ENCODE measurements around the gene HEMGN.
"Not testable (repeated sequence)": the region's sequence is repeated elsewhere in the genome, so short reads cannot be mapped to it uniquely, and the experiment has no call there.

Gene HEMGN

DNA sequence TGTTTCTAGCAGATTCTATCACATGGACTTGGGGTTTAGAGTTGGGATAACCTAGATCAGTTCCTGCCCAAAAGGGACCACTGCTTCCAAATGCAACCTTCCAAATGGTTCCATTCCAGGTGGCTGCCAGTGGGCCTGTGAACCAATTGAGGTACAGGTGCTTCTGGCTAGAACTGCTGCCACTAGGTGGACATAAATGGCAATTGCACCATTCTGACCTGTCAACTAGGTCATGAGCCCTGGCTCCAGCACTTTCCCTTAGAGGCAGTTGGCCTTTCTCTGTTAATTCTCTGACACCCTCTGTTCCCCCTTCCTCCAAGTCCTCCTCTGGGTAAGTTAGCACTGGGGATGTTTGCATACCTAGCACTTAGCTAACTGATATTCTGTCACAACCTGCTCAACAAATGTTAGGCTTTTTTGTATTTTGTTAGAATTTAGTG lies 16.6 kb upstream of the HEMGN start:
- no peak overlapping the region for H3K9ac ChIP-seq (ENCODE audit: low read length in 5 of 5)
- H3K36me3 ChIP-seq (ENCODE audit: control insufficient read depth in 5 of 5, insufficient read depth in 5 of 5, low read length in 5 of 5): no peaks in the 10 kb centered on the region
- H3K9me3 ChIP-seq (ENCODE audit: control insufficient read depth in 5 of 5, low read length in 5 of 5): peaks cover 0 to 3% (median 0%) of the 10 kb centered on the region in 5 donors
- H3K4me1 ChIP-seq (ENCODE audit: control insufficient read depth in 5 of 5, insufficient read depth in 5 of 5, low read length in 5 of 5): no peaks in the 10 kb centered on the region
- H3K27ac ChIP-seq (ENCODE audit: low read depth, low read length): no peak overlapping the region
- H3K27me3 ChIP-seq (ENCODE audit: control insufficient read depth in 5 of 5, insufficient read depth in 4 of 5, low read length in 5 of 5): peaks cover 0 to 3% (median 0%) of the 10 kb centered on the region in 5 donors
- H3K4me3 ChIP-seq (ENCODE audit: low read depth in 1 of 5, low read length in 5 of 5): no peak overlapping the region

GRCh38 chr9:97950873-97951272 lies 12.9 kb upstream of the HEMGN start:
- not testable (repeated sequence) for H3K9ac ChIP-seq (ENCODE audit: low read length in 5 of 5); H3K27me3 ChIP-seq (ENCODE audit: control insufficient read depth in 5 of 5, insufficient read depth in 4 of 5, low read length in 5 of 5); H3K27ac ChIP-seq (ENCODE audit: low read depth, low read length); H3K36me3 ChIP-seq (ENCODE audit: control insufficient read depth in 5 of 5, insufficient read depth in 5 of 5, low read length in 5 of 5); H3K9me3 ChIP-seq (ENCODE audit: control insufficient read depth in 5 of 5, low read length in 5 of 5); H3K4me1 ChIP-seq (ENCODE audit: control insufficient read depth in 5 of 5, insufficient read depth in 5 of 5, low read length in 5 of 5); H3K4me3 ChIP-seq (ENCODE audit: low read depth in 1 of 5, low read length in 5 of 5)

DNA sequence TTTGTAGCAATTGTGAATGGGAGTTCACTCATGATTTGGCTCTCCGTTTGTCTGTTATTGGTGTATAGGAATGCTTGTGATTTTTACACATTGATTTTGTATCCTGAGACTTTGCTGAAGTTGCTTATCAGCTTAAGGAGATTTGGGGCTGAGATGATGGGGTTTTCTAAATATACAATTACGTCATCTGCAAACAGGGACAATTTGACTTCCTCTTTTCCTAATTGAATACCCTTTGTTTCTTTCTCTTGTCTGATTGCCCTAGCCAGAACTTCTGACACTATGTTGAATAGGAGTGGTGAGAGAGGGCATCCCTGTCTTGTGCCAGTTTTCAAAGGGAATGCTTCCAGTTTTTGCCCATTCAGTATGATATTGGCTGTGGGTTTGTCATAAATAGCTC lies 9.1 kb upstream of the HEMGN start:
- H3K4me1 ChIP-seq (ENCODE audit: control insufficient read depth in 5 of 5, insufficient read depth in 5 of 5, low read length in 5 of 5); H3K36me3 ChIP-seq (ENCODE audit: control insufficient read depth in 5 of 5, insufficient read depth in 5 of 5, low read length in 5 of 5); H3K27me3 ChIP-seq (ENCODE audit: control insufficient read depth in 5 of 5, insufficient read depth in 4 of 5, low read length in 5 of 5); H3K4me3 ChIP-seq (ENCODE audit: low read depth in 1 of 5, low read length in 5 of 5); H3K9me3 ChIP-seq (ENCODE audit: control insufficient read depth in 5 of 5, low read length in 5 of 5); H3K9ac ChIP-seq (ENCODE audit: low read length in 5 of 5); H3K27ac ChIP-seq (ENCODE audit: low read depth, low read length): not testable (repeated sequence)

GRCh38 chr9:97945470-97945869 lies 7.5 kb upstream of the HEMGN start:
- not testable (repeated sequence) for H3K36me3 ChIP-seq (ENCODE audit: control insufficient read depth in 5 of 5, insufficient read depth in 5 of 5, low read length in 5 of 5); H3K27ac ChIP-seq (ENCODE audit: low read depth, low read length); H3K4me1 ChIP-seq (ENCODE audit: control insufficient read depth in 5 of 5, insufficient read depth in 5 of 5, low read length in 5 of 5); H3K27me3 ChIP-seq (ENCODE audit: control insufficient read depth in 5 of 5, insufficient read depth in 4 of 5, low read length in 5 of 5); H3K9me3 ChIP-seq (ENCODE audit: control insufficient read depth in 5 of 5, low read length in 5 of 5); H3K9ac ChIP-seq (ENCODE audit: low read length in 5 of 5); H3K4me3 ChIP-seq (ENCODE audit: low read depth in 1 of 5, low read length in 5 of 5)

GRCh38 chr9:97944612-97945011 lies 6.6 kb upstream of the HEMGN start:
- H3K4me1 ChIP-seq (ENCODE audit: control insufficient read depth in 5 of 5, insufficient read depth in 5 of 5, low read length in 5 of 5): peaks cover 0 to 6% (median 4%) of the 10 kb centered on the region in 5 donors
- H3K9me3 ChIP-seq (ENCODE audit: control insufficient read depth in 5 of 5, low read length in 5 of 5): peaks cover 0 to 2% (median 0%) of the 10 kb centered on the region in 5 donors
- no peaks in the 10 kb centered on the region for H3K36me3 ChIP-seq (ENCODE audit: control insufficient read depth in 5 of 5, insufficient read depth in 5 of 5, low read length in 5 of 5)
- H3K9ac ChIP-seq (ENCODE audit: low read length in 5 of 5): no peak overlapping the region
- H3K4me3 ChIP-seq (ENCODE audit: low read depth in 1 of 5, low read length in 5 of 5): no peak overlapping the region
- H3K27ac ChIP-seq (ENCODE audit: low read depth, low read length): no peak overlapping the region
- no peaks in the 10 kb centered on the region for H3K27me3 ChIP-seq (ENCODE audit: control insufficient read depth in 5 of 5, insufficient read depth in 4 of 5, low read length in 5 of 5)

DNA sequence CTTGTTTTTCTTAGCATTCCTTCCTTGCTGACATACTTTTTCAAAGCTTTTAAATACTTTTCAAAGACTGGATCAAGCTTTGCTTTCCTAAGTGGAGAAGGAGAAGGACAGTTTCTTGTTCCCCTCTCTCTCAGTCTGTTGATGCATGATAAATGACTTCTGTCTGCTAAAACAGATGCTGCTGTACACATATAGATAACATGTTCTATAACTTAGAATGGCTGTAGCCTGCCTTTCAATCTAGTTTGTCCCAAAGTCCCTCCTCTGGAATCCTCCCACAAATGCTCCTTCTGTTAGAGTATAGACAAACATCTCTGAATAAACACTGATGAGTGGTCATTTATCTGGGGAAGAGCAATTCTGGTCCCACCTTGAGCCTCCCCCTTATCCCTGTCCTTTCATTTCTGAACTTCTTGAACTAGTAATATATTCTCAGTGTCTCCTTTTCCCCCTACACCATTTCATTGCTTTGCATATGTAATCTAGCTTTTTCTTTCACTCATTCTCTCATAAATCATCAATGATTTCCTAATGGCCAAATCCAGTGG lies 5.4 kb upstream of the HEMGN start:
- H3K27ac ChIP-seq (ENCODE audit: low read depth, low read length): no peak overlapping the region
- no peak overlapping the region for H3K4me3 ChIP-seq (ENCODE audit: low read depth in 1 of 5, low read length in 5 of 5)
- H3K9ac ChIP-seq (ENCODE audit: low read length in 5 of 5): no peak overlapping the region
- H3K4me1 ChIP-seq (ENCODE audit: control insufficient read depth in 5 of 5, insufficient read depth in 5 of 5, low read length in 5 of 5): peaks cover 0 to 6% (median 4%) of the 10 kb centered on the region in 5 donors
- no peaks in the 10 kb centered on the region for H3K9me3 ChIP-seq (ENCODE audit: control insufficient read depth in 5 of 5, low read length in 5 of 5)
- H3K27me3 ChIP-seq (ENCODE audit: control insufficient read depth in 5 of 5, insufficient read depth in 4 of 5, low read length in 5 of 5): no peaks in the 10 kb centered on the region
- H3K36me3 ChIP-seq (ENCODE audit: control insufficient read depth in 5 of 5, insufficient read depth in 5 of 5, low read length in 5 of 5): no peaks in the 10 kb centered on the region

DNA sequence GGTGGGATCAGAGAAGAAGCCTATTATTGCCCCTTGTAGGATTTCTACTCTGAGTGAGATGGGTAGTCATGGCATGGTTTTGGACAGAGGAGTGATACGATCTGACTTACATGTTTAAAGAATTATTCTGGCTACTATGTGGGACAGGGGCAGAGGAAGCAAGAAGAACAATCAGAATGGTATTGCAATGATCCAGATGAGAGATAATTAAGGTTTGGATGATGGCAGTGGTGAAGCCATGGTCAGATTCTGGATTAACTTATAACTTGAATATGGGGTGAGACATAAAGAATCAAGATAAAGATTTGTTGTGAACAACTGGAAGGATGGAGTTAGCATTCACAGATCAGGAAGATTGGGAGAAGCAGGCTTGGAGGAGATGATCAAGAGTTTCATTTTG lies 3.4 kb upstream of the HEMGN start:
- H3K36me3 ChIP-seq (ENCODE audit: control insufficient read depth in 5 of 5, insufficient read depth in 5 of 5, low read length in 5 of 5): no peaks in the 10 kb centered on the region
- H3K27ac ChIP-seq (ENCODE audit: low read depth, low read length): no peak overlapping the region
- H3K27me3 ChIP-seq (ENCODE audit: control insufficient read depth in 5 of 5, insufficient read depth in 4 of 5, low read length in 5 of 5): no peaks in the 10 kb centered on the region
- peaks cover 0 to 6% (median 4%) of the 10 kb centered on the region in 5 donors for H3K4me1 ChIP-seq (ENCODE audit: control insufficient read depth in 5 of 5, insufficient read depth in 5 of 5, low read length in 5 of 5)
- no peak overlapping the region for H3K4me3 ChIP-seq (ENCODE audit: low read depth in 1 of 5, low read length in 5 of 5)
- H3K9me3 ChIP-seq (ENCODE audit: control insufficient read depth in 5 of 5, low read length in 5 of 5): no peaks in the 10 kb centered on the region
- H3K9ac ChIP-seq (ENCODE audit: low read length in 5 of 5): no peak overlapping the region

- peaks cover 0 to 6% (median 4%) of the 10 kb centered on the region in 5 donors for H3K4me1 ChIP-seq (ENCODE audit: control insufficient read depth in 5 of 5, insufficient read depth in 5 of 5, low read length in 5 of 5)
- H3K27me3 ChIP-seq (ENCODE audit: control insufficient read depth in 5 of 5, insufficient read depth in 4 of 5, low read length in 5 of 5): peaks cover 0 to 4% (median 0%) of the 10 kb centered on the region in 5 donors
- H3K36me3 ChIP-seq (ENCODE audit: control insufficient read depth in 5 of 5, insufficient read depth in 5 of 5, low read length in 5 of 5): no peaks in the 10 kb centered on the region
- no peak overlapping the region for H3K4me3 ChIP-seq (ENCODE audit: low read depth in 1 of 5, low read length in 5 of 5)
- H3K9me3 ChIP-seq (ENCODE audit: control insufficient read depth in 5 of 5, low read length in 5 of 5): no peaks in the 10 kb centered on the region
- H3K27ac ChIP-seq (ENCODE audit: low read depth, low read length): no peak overlapping the region
- H3K9ac ChIP-seq (ENCODE audit: low read length in 5 of 5): no peak overlapping the region
These were observed 2.8 kb upstream of the HEMGN start for GRCh38 chr9:97940741-97941140.

DNA sequence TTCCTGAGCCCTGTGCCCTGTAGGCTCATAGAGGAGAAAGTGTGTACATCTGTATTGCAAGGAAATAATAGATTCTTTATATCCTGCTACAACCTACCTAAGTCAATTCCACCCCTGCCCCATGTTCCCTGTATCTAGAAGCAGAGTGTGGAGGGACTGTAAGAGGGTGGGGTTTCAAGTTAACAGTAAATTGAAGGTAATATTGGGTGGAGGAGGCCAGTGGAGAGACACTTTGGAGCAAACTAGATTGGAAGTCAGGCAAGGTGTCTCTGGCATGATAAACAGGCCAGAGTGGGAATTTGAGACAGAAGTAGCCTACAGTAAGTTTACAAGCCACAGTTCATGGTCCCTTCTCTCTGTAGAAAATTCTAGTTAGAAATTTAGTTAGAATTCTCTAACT lies 2.3 kb upstream of the HEMGN start:
- Histone ChIP-seq H3K4me3 (ENCODE audit: low read depth in 1 of 5, low read length in 5 of 5) (no peak overlapping the region), H3K4me1 (ENCODE audit: control insufficient read depth in 5 of 5, insufficient read depth in 5 of 5, low read length in 5 of 5) (peaks cover 0 to 6% (median 4%) of the 10 kb centered on the region in 5 donors), H3K36me3 (ENCODE audit: control insufficient read depth in 5 of 5, insufficient read depth in 5 of 5, low read length in 5 of 5) (no peaks in the 10 kb centered on the region), H3K9ac (ENCODE audit: low read length in 5 of 5) (no peak overlapping the region), H3K27me3 (ENCODE audit: control insufficient read depth in 5 of 5, insufficient read depth in 4 of 5, low read length in 5 of 5) (peaks cover 0 to 6% (median 3%) of the 10 kb centered on the region in 5 donors), H3K9me3 (ENCODE audit: control insufficient read depth in 5 of 5, low read length in 5 of 5) (no peaks in the 10 kb centered on the region), H3K27ac (ENCODE audit: low read depth, low read length) (no peak overlapping the region)

- H3K9ac ChIP-seq (ENCODE audit: low read length in 5 of 5): no peak overlapping the region
- H3K36me3 ChIP-seq (ENCODE audit: control insufficient read depth in 5 of 5, insufficient read depth in 5 of 5, low read length in 5 of 5): no peaks in the 10 kb centered on the region
- H3K4me3 ChIP-seq (ENCODE audit: low read depth in 1 of 5, low read length in 5 of 5): no peak overlapping the region
- no peak overlapping the region for H3K27ac ChIP-seq (ENCODE audit: low read depth, low read length)
- peaks cover 0 to 14% (median 6%) of the 10 kb centered on the region in 5 donors for H3K27me3 ChIP-seq (ENCODE audit: control insufficient read depth in 5 of 5, insufficient read depth in 4 of 5, low read length in 5 of 5)
- H3K4me1 ChIP-seq (ENCODE audit: control insufficient read depth in 5 of 5, insufficient read depth in 5 of 5, low read length in 5 of 5): no peaks in the 10 kb centered on the region
- no peaks in the 10 kb centered on the region for H3K9me3 ChIP-seq (ENCODE audit: control insufficient read depth in 5 of 5, low read length in 5 of 5)
These were observed 974 bp downstream of the HEMGN start for GRCh38 chr9:97936998-97937397.

DNA sequence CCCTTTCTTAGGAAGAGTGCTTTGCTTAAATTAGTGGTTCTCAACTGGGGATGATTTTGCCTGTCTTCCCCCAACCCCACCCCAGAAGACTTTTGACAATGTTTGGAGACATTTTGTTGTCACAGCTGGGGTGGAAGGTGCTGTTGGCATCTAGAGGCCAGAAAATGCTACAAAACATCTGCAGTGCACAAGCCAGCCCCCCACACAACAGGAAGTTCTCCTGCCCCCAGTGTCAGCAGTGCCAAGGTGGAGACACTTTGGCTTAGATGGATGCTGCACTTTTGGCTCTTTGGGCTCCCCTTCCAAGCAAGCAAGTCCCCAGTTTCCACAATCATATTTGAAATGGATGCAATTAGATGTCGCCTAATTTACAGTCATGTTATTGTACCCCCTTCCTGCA lies 2.7 kb downstream of the HEMGN start:
- no peak overlapping the region for H3K27ac ChIP-seq (ENCODE audit: low read depth, low read length)

More for the DNA sequence above, 2.7 kb downstream of the HEMGN start:
- H3K4me3 ChIP-seq (ENCODE audit: low read depth in 1 of 5, low read length in 5 of 5): no peak overlapping the region
- no peaks in the 10 kb centered on the region for H3K4me1 ChIP-seq (ENCODE audit: control insufficient read depth in 5 of 5, insufficient read depth in 5 of 5, low read length in 5 of 5)
- no peaks in the 10 kb centered on the region for H3K9me3 ChIP-seq (ENCODE audit: control insufficient read depth in 5 of 5, low read length in 5 of 5)
- H3K27me3 ChIP-seq (ENCODE audit: control insufficient read depth in 5 of 5, insufficient read depth in 4 of 5, low read length in 5 of 5): peaks cover 0 to 14% (median 6%) of the 10 kb centered on the region in 5 donors
- no peak overlapping the region for H3K9ac ChIP-seq (ENCODE audit: low read length in 5 of 5)
- H3K36me3 ChIP-seq (ENCODE audit: control insufficient read depth in 5 of 5, insufficient read depth in 5 of 5, low read length in 5 of 5): no peaks in the 10 kb centered on the region
